Suprapubic skin (tissue), 4 donors: Measurements from ENCODE around the gene NPIPB2. TPM values are rescaled to one million over a fixed set of nuclear protein-coding genes. Genes with fewer than 3 reads are reported as not detected.
"Not testable (repeated sequence)": the region's sequence is repeated elsewhere in the genome, so short reads cannot be mapped to it uniquely, and the experiment has no call there.

Source experiments
- DNase-seq, 2 donors: peaks; one replicate each; pipeline ENCODE4 v3.0.0-alpha.2; 2019; ENCODE audit warnings: low spot score in 2 of 2
- H3K27ac ChIP-seq: fragments of 200-600 bp; sonication (generic); one replicate; pipeline ENCODE4 v1.5.1; 2019
- H3K27me3 ChIP-seq: fragments of 200-600 bp; sonication (generic); one replicate; pipeline ENCODE4 v1.5.1; 2019
- H3K36me3 ChIP-seq: fragments of 200-600 bp; sonication (generic); one replicate; pipeline ENCODE4 v1.5.1; 2019
- H3K4me1 ChIP-seq: fragments of 200-600 bp; sonication (generic); one replicate; pipeline ENCODE4 v1.5.1; 2019
- H3K4me3 ChIP-seq: fragments of 200-600 bp; sonication (generic); one replicate; pipeline ENCODE4 v1.5.1; 2019; ENCODE audit warnings: mild to moderate bottlenecking
- H3K9me3 ChIP-seq: fragments of 200-600 bp; sonication (generic); one replicate; pipeline ENCODE4 v1.5.1; 2019
- EP300 ChIP-seq: sonication (generic); formaldehyde crosslinking; IDR thresholded peaks from one replicate; pipeline ENCODE4 v1.6.1; 2017; ENCODE audit warnings: antibody characterized with exemption
- POLR2A ChIP-seq, 2 donors: fragments of 450-650 bp; IDR thresholded peaks; one replicate each; pipeline ENCODE4 v1.6.1; 2017; ENCODE audit warnings: antibody characterized with exemption in 2 of 2, mild to moderate bottlenecking in 2 of 2, moderate library complexity in 2 of 2
- POLR2AphosphoS5 ChIP-seq, 3 donors: sonication (generic); formaldehyde crosslinking; IDR thresholded peaks; one replicate each; pipeline ENCODE4 v1.6.1; 2017; ENCODE audit warnings: antibody characterized with exemption in 3 of 3
- WGBS: methylation state at CpG from one replicate; pipeline ENCODE4 v1.1.5; 2018; 5-methylcytosine and 5-hydroxymethylcytosine counted together
- total RNA-seq, 4 donors: library from RNA; depleted of rRNA; stranded (reverse); fragments of >200 nt; gene quantifications; one replicate each; pipeline ENCODE4 v1.1.0, GENCODE V29; 2016
- TF ChIP-seq, protein P1 (sequence below), 2 donors: fragments of 200-600 bp in 1 of 2; fragments of 450-650 bp in 1 of 2; sonication (generic) in 1 of 2; IDR thresholded peaks; one replicate each; pipeline ENCODE4 v1.5.1; 2016 to 2019; ENCODE audit warnings: antibody characterized with exemption in 2 of 2, mild to moderate bottlenecking in 1 of 2, moderate library complexity in 1 of 2

The NPIPB2 gene
- total RNA-seq, 4 donors from 2014 or later: 10.4 to 59.9 (median 12.4) TPM

DNA sequence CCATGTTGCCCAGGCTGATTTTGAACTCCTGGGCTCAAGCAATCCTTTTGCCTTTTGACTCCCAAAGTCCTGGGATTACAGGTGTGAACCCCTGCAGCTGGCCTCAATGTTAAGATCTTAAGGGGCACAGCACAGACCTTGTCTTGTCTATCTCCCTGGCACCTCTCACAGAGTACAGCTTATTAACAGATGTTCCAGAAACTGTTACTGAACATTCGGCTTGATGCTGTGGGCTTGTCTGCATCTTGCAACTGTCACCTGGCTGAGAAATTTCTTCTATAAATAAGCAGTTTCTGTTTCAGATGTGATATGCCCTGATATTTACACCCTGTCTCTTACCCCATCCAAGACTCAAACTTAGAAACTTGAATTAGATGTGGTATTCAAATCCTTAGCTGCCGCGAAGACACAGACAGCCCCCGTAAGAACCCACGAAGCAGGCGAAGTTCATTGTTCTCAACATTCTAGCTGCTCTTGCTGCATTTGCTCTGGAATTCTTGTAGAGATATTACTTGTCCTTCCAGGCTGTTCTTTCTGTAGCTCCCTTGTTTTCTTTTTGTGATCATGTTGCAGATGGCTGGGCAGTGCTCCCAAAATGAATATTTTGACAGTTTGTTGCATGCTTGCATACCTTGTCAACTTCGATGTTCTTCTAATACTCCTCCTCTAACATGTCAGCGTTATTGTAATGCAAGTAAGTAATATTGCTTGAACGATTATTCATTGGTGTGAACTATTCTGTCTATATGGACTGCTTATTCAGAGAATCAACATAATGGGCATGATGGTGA lies 23.1 kb upstream of the NPIPB2 start, which contains the start of gene TNFRSF17:
TNFRSF17 (plus strand) TSS at position 450 of the 791 bp plus-strand sequence; CDS start at position 565, 115 bp downstream.
- 43% methylated on average over 9 of the region's 9 CpGs for WGBS
- H3K9me3 ChIP-seq: no peaks in the 10 kb centered on the region

DNA sequence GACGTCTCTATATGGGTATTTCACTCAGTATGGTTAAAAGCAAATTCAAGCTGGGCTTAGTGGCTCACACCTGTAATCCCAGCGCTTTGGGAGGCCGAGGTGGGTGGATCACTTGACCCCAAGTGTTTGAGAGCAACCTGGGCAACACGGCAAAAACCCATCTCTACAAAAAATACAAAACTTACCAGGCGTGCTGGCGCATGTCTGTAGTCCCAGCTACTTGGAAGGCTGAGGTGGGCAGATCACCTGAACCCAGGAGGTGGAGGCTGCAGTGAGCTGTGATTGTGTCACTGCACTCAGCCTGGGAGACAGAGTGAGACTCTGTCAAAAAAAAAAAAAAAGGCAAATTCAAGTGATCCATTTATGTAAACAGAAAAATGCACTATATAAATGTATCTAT lies 21.9 kb upstream of the NPIPB2 start:
- no peak overlapping the region for H3K27ac ChIP-seq
- no peak for TF ChIP-seq POLR2AphosphoS5 (IDR thresholded peaks at IDR 0.05)
- TF ChIP-seq EP300: no peak
- no peak for TF ChIP-seq POLR2A (IDR thresholded peaks at IDR 0.05)
- TF ChIP-seq, protein P1, sequence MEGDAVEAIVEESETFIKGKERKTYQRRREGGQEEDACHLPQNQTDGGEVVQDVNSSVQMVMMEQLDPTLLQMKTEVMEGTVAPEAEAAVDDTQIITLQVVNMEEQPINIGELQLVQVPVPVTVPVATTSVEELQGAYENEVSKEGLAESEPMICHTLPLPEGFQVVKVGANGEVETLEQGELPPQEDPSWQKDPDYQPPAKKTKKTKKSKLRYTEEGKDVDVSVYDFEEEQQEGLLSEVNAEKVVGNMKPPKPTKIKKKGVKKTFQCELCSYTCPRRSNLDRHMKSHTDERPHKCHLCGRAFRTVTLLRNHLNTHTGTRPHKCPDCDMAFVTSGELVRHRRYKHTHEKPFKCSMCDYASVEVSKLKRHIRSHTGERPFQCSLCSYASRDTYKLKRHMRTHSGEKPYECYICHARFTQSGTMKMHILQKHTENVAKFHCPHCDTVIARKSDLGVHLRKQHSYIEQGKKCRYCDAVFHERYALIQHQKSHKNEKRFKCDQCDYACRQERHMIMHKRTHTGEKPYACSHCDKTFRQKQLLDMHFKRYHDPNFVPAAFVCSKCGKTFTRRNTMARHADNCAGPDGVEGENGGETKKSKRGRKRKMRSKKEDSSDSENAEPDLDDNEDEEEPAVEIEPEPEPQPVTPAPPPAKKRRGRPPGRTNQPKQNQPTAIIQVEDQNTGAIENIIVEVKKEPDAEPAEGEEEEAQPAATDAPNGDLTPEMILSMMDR (IDR thresholded peaks at IDR 0.05): no peak
- H3K4me1 ChIP-seq: no peaks in the 10 kb centered on the region
- DNase-seq: no peak
- no peaks in the 10 kb centered on the region for H3K27me3 ChIP-seq
- no peaks in the 10 kb centered on the region for H3K9me3 ChIP-seq
- H3K36me3 ChIP-seq: no peaks in the 10 kb centered on the region
- WGBS: 77% methylated on average over 6 of the region's 6 CpGs
- no peak overlapping the region for H3K4me3 ChIP-seq

More for the DNA sequence above, 23.1 kb upstream of the NPIPB2 start, which contains the start of gene TNFRSF17:
- Histone ChIP-seq H3K27me3 (no peaks in the 10 kb centered on the region), H3K4me3 (no peak within 1 kb of the TSS), H3K36me3 (no peaks in the 10 kb centered on the region), H3K4me1 (no peaks in the 10 kb centered on the region), H3K27ac (no peak within 1 kb of the TSS)
- DNase-seq: no peak
- TF ChIP-seq POLR2AphosphoS5 (IDR thresholded peaks at IDR 0.05) (no peak), POLR2A (IDR thresholded peaks at IDR 0.05) (no peak), EP300 (no peak)
- TF ChIP-seq, protein P1 (IDR thresholded peaks at IDR 0.05): no peak

DNA sequence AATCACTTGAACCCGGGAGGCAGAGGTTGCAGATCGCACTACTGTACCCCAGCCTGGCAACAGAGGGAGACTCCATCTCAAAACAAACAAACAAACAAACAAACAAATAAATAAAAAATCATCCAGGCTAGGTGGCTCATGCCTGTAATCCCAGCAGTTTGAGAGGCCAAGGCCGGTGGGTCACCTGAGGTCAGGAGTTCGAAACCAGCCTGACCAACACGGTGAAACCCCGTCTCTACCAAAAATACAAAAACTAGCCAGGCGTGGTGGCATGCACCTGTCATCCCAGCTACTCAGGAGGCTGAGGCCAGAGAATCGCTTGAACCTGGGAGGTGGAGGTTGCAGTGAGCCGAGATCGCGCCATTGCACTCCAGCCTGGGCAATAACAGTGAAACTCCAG lies 21.1 kb upstream of the NPIPB2 start:
- H3K4me1 ChIP-seq, H3K27ac ChIP-seq: not testable (repeated sequence)

DNA sequence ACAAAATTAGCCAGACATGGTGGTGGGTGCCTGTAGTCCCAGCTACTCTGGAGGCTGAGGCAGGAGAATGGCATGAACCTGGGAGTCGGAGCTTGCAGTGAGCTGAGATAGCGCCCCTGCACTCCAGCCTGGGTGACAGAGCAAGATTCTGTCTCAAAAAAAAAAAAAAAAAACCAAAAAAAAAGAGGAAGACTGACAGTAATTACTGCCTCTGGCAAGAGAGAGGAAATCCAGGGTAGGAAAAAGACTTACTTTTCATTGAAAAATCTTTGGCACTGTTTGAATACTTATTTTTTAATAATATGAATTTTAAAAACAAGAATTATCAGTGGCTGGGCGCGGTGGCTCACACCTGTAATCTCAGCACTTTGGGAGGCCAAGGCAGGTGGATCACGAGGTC lies 20.6 kb upstream of the NPIPB2 start:
- H3K27ac ChIP-seq, H3K27me3 ChIP-seq, H3K4me1 ChIP-seq, H3K4me3 ChIP-seq, H3K9me3 ChIP-seq, DNase-seq, H3K36me3 ChIP-seq: not testable (repeated sequence)
- WGBS: 91% methylated on average over 5 of the region's 5 CpGs

More for the DNA sequence above, 21.1 kb upstream of the NPIPB2 start:
- not testable (repeated sequence) for H3K27me3 ChIP-seq, DNase-seq, H3K4me3 ChIP-seq, H3K9me3 ChIP-seq, H3K36me3 ChIP-seq
- 93% methylated on average over 11 of the region's 11 CpGs for WGBS

DNA sequence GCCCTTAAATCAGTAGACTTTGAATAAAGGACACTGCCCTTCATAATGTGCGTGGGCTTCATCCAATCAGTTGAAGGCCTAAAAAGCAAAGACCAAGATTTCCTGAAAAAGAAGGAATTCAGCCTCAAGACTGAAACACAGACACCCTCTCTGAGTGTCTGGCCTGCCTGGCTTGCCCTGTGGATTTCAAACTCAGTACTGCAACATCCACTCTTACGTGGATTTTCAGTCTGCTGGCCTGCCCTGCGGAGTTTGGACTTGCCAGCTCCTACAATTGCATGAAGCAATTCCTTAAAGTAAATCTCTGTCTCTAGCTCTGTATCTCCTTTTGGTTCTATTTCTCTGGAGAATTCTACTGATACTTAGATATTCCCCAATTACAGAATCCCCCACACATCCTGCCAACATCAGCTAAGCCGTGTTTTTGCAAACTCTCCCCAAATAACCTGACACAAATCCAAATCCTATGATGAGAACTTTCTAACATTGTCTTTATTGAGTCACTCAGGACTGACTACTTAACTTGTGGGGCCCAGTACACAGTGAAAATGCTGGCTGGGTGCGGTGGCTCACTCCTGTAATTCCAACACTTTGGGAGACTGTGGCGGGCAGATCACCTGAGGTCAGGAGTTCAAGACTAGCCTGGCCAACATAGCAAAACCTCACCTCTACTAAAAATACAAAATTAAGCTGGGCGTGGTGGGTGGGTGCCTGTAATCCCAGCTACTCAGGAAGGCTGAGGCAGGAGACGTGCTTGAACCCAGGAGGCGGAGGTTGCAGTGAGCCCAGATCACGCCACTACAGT lies 15.9 kb upstream of the NPIPB2 start:
- WGBS: 85% methylated on average over 10 of the region's 10 CpGs
- H3K36me3 ChIP-seq: no peaks in the 10 kb centered on the region
- H3K4me1 ChIP-seq: no peaks in the 10 kb centered on the region
- H3K4me3 ChIP-seq: no peak overlapping the region
- DNase-seq: peak in 1 of 2 donors; percentile 37
- H3K27ac ChIP-seq: no peak overlapping the region
- no peak for TF ChIP-seq POLR2A (IDR thresholded peaks at IDR 0.05)
- TF ChIP-seq, protein P1 (IDR thresholded peaks at IDR 0.05): no peak
- no peak for TF ChIP-seq POLR2AphosphoS5 (IDR thresholded peaks at IDR 0.05)
- TF ChIP-seq EP300: no peak
- H3K27me3 ChIP-seq: no peaks in the 10 kb centered on the region
- no peaks in the 10 kb centered on the region for H3K9me3 ChIP-seq

DNA sequence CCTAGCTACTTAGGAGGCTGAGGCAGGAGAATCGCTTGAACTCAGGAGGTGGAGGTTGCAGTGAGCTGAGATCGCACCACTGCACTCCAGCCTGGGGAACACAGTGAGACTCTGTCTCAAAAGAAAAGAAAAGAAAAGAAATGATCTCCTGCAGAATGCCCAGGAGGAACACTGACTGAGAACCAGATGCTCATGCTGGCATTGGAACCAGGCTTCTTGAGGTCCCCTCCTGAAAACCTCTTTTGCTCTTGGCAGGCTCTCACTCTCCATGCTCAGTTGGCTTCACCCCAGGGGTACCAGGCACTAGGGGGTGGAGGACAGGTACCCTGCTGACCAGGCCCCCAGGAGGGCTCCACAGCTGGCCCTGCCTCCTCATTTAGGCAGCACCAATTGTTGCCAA lies 14.7 kb upstream of the NPIPB2 start:
- Histone ChIP-seq H3K9me3 (no peaks in the 10 kb centered on the region), H3K36me3 (no peaks in the 10 kb centered on the region), H3K4me1 (no peaks in the 10 kb centered on the region), H3K27me3 (no peaks in the 10 kb centered on the region), H3K27ac (no peak overlapping the region), H3K4me3 (no peak overlapping the region)
- peak in 1 of 2 donors; percentile 31 for DNase-seq
- 92% methylated on average over 2 of the region's 2 CpGs for WGBS
- TF ChIP-seq POLR2A (IDR thresholded peaks at IDR 0.05): no peak
- no peak for TF ChIP-seq EP300
- TF ChIP-seq, protein P1 (IDR thresholded peaks at IDR 0.05): no peak
- TF ChIP-seq POLR2AphosphoS5 (IDR thresholded peaks at IDR 0.05): no peak
